Middle frontal gyrus (tissue), 1 donor: ENCODE data around the gene ZNF281.
"Not testable (repeated sequence)": the region's sequence is repeated elsewhere in the genome, so short reads cannot be mapped to it uniquely, and the experiment has no call there.

ENCODE experiments used
- DNase-seq: peaks from one replicate; pipeline ENCODE4 v3.0.0-alpha.2; 2015; ENCODE audit warnings: low spot score; ENCODE audit errors: extremely low spot score

ZNF281 gene

GRCh38 chr1:200429221-200429751 is 19.4 kb upstream of the ZNF281 start:
- no peak for DNase-seq

DNA sequence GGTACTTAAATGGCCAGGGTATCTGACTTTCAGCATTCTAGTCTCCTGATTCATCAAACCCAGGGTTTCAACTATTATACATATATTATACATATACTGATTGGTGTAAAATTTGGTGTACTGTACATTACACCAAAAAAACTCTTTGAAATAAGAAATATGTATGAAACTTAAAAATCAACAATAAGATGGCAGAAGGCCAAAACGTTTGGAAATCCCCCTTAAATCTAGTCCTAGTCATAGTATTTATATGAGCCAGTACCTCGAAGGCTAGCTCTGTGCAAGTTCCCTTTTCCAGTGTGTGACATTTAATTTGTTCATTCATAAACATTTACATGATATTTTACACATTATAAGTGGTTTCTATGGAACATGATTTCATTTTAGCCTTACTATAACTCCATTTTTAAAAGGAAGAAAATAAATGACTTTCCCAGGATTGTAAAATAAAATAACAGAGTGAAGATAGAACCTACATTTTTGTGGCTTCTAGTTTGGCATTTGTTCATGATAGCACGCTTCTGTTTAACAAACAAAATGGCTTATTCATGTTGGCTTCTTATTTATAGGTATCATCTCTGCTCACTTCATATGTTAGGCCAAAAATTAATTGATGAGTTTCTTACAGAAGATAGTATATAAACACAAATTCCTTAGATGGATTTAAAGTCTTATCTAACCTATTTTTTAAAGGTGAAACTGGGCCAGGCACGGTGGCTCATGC is 18.8 kb upstream of the ZNF281 start:
- DNase-seq = no peak

GRCh38 chr1:200427744-200428143 is 17.9 kb upstream of the ZNF281 start:
- no peak for DNase-seq

- DNase-seq = no peak
Observed at GRCh38 chr1:200426196-200426595, 16.4 kb upstream of the ZNF281 start.

- no peak for DNase-seq
Observed at GRCh38 chr1:200423235-200423634, 13.4 kb upstream of the ZNF281 start.

- DNase-seq = no peak
Observed at GRCh38 chr1:200422211-200422610, 12.4 kb upstream of the ZNF281 start.

DNA sequence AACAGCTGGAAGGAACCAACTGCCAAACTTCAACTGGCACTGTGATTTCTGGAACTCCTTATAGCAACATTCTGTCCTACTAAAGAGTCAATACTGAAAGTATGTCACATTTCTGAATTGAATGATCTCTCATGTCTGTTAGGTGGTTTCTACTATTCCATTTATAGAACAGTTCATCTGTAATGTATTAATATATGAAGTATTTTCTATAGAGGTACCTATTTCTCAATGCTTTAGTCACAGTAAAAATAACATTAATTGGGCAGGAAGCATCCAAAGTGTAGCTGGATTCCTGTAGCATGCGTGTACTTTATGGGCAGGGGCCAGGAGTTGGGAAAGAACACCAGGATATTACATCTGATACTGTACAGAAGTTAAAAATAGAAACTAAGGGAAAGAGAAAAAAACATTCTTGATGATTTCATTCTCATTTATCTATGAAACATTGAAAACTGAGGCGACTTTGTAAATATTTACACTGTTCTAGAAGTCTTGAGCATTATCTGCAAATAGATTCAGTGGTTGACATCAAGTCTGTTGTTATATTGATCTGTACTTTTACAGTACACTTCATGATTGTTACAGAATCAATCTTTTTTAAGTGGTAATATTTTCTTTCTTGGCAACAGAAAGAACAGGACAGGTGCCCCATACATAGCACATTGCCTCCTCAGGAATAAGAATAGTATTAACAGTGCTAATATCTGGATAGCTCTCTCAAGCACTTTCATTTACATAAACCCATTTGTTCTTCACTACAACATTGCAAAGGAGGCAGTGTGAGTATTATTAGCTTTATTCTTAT is 6.2 kb upstream of the ZNF281 start:
- DNase-seq = no peak

DNA sequence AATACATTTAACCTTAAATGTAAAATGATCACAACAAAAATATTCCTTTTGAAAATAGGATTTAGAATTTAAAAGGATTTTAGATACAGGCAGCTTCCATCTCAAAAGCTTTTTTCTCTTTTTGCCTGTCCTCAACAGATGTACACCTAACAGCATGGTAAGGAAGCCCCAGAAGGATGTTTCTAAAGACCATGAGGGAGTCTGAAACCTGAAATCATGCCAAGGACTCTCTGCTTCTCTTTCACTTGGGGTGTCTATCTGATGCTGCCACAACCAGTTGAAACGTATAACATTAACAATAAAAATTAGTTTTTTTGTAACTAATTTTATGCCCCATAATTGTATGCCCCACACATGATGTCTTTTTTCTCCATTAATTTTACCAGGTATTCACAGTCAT is 5.4 kb upstream of the ZNF281 start:
- no peak for DNase-seq

GRCh38 chr1:200414657-200415056 is 4.8 kb upstream of the ZNF281 start:
- no peak for DNase-seq

GRCh38 chr1:200413766-200414165 is 3.9 kb upstream of the ZNF281 start:
- not testable (repeated sequence) for DNase-seq

DNA sequence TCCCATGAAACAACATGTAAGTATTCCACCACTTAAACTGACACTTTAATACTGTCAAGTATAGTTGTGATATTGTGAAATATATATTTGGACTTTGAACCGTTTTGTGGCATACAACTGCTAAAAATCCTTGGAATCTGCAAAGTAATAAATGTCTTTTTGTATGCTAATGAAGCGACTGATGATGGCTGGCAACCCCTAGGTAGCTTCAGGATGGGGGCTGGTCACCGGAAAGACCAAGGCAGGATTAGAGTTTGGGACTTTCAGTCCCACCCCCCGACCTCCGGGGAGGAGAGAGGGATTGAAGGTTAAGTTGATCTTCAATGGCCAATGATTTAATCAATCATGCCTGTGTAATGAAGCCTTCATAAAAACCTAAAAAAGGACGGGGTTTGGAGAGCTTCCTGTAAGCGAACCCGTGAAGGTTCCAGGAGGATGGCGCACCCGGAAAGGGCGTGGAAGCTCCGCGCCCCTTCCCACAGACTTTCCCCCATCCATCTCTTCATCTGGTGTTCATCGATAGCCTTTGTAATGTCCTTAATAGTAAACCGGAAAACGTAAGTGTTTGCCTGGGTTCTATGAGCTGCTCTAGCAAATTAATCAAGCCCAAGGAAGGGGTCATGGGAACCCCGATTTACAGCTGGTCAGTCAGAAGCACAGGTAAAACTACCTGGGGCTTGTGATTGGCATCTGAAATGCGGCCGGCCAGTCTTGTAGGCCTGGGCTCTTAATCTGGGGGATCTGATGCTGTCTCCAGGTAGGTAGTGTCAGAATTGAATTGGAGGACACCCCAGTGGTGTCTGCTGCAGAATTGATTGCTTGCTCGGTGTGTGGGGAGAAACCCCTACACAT is 1.8 kb upstream of the ZNF281 start:
- no peak for DNase-seq

GRCh38 chr1:200410566-200410878 is 686 bp upstream of the ZNF281 start:
- no peak for DNase-seq

- DNase-seq = no peak
Observed at GRCh38 chr1:200409203-200409760, 554 bp downstream of the ZNF281 start.

DNA sequence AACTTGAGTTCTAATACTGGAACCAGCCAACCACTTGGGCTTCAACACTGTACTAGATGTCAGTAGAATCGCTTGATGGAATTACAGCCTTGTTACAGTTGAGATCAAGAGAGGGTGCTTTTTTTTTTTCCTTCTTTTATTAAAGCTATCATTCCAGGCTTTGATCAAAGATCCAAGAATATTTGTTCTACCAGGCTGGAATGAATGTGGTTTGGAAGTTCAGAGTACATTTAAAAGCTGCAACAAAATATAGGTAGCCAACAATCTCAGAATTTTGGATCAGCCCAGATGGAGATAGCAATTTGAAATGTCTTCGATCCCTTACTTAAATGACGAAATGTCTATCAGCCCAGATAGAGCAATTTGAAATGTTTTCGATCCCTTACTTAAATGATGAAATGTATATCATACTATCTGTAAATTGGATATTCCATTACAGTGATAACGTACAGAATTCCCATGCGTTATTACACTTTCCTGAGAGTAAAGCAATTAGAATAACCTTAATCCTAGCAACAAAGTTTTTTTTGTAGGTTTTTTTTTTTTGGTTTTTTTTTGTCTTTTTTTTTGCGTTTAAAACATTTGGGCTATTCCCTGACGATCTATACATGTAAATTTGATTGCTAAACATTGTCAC is 3.6 kb downstream of the ZNF281 start:
- no peak for DNase-seq

DNA sequence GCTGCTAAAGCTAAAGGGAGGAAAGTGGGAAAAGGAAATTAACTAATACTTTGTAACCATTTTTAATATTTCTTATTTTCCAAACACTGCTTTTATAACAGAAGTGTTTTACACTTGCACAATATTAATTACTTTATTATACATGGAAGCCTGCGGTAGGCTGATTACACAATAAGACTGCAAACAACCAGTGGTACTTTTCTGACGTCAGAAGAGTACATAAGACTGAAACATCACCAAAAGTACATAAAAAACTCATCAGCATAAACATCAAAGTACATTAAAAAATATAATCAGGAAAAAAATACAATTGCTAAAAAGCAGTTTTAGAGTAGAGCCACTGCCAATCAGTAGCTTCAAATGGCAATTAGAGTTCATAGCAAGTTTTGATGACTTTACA is 4.6 kb downstream of the ZNF281 start:
- DNase-seq = no peak

DNA sequence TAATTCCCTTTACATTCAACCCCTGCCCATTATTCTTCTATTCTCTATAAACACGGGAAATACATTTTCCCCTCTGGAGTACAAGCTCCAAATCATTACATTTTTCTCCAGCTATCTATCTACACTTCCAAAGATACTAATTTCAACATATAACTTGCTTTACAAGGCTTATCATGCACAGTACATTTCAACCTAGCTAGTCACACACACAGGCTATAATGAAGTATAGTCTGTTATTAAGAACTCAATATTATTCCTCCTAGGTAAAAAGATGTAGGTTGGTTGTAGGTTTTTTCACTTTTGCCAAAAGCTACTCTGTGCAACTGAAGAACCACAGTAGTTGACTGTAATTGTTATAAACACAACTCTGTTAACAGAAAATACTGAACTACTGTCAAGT is 8.1 kb downstream of the ZNF281 start:
- DNase-seq = no peak

DNA sequence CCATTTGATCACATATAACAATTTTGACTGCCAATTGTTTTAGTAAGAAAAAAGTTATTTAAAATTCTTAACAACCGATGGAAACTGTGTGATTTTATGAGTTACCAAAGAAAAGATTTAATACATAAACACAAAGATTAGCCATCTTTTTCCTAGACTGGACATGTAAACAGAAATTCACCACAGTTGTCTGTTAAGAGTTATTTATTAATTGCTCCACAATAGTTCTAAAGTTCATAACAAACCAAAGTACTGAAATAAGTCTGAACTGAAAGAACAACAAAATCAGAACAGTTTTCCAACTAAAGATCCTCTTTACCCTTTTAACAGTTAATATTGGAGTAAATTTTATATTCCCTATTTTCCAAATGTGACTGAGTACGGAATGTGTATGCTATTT is 8.6 kb downstream of the ZNF281 start:
- no peak for DNase-seq

GRCh38 chr1:200400556-200400955 is 9.3 kb downstream of the ZNF281 start:
- no peak for DNase-seq

DNA sequence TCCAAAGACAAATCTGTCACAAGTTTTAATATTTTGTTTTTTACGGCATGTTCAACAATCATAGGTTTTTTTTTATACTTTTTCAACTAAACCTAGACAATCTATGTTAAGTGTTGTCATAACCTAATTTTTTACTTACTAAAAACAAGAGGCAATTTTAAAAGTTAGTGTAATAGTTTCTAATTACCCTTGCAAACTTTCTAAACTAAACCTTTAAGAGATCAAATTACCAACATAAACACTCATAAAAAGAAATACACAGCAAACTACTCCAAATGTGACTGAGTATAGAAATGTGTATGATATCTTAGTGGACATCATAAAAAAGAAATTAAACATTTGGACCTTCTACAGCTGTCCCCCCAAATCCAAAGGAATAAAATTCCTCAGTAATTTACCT is 10.0 kb downstream of the ZNF281 start:
- DNase-seq = no peak

DNA sequence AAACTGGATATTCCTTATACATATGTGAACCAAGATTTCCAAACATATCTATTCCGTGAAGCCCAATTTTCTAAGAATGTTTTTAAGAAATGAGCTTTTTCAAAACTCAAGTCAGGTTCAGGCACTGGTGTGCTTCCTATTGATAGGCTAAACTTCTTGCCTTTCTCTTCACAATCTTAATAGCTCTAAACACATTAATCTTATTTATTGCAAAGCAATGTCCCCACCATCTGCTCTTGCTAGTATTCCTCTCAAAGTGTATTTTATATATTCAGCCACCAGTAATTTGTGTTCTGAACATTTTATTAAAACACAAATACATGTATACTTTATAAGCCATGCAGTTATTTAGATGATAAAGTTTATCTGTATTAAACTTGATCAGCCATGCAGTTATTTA is 11.5 kb downstream of the ZNF281 start:
- DNase-seq = no peak

GRCh38 chr1:200392625-200393185 is 17.1 kb downstream of the ZNF281 start:
- DNase-seq = no peak
